Effector CD8-positive, alpha-beta T cell (primary cell): ENCODE measurements around the gene MROH7.

Experiments used
- DNase-seq: peaks from one replicate; lab custom pipeline; 2025; lab: John Stamatoyannopoulos, UW
- total RNA-seq, 4 experiments: gene quantifications; one replicate each; lab custom pipeline; 2026; lab: John Stamatoyannopoulos, UW

The MROH7 gene
- total RNA-seq: 0 to 0.09 (median 0) reads per million in 4 experiments

- DNase-seq: no peak
These were observed at the start of gene MROH7 for GRCh38 chr1:54640863-54641836. TSS of gene MROH7 (plus strand) at chr1:54641786. CDS start at chr1:54652927, 11,141 bp downstream.

GRCh38 chr1:54593571-54594160, 47.9 kb upstream of the MROH7 start:
- no peak for DNase-seq

- DNase-seq: no peak
These were observed 47.1 kb upstream of the MROH7 start for GRCh38 chr1:54594463-54594862.

- DNase-seq: no peak
These were observed 45.6 kb upstream of the MROH7 start for GRCh38 chr1:54595956-54596498.

- no peak for DNase-seq
These were observed 44.8 kb upstream of the MROH7 start for GRCh38 chr1:54596756-54597155.

GRCh38 chr1:54597455-54598030, 44.0 kb upstream of the MROH7 start:
- no peak for DNase-seq

GRCh38 chr1:54599211-54599823, 42.3 kb upstream of the MROH7 start:
- no peak for DNase-seq

GRCh38 chr1:54600947-54601721, 40.5 kb upstream of the MROH7 start:
- no peak for DNase-seq

- DNase-seq: no peak
These were observed 39.9 kb upstream of the MROH7 start for GRCh38 chr1:54601730-54602129.

- DNase-seq: no peak
These were observed 39.0 kb upstream of the MROH7 start for GRCh38 chr1:54602554-54602953.

- DNase-seq: no peak
These were observed 38.3 kb upstream of the MROH7 start for GRCh38 chr1:54603241-54603640.

GRCh38 chr1:54604051-54604450, 37.5 kb upstream of the MROH7 start:
- DNase-seq: no peak

GRCh38 chr1:54604572-54605370, 36.8 kb upstream of the MROH7 start:
- DNase-seq: peak; percentile 2

GRCh38 chr1:54606096-54606989, 35.2 kb upstream of the MROH7 start:
- no peak for DNase-seq

GRCh38 chr1:54606990-54607325, 34.6 kb upstream of the MROH7 start:
- no peak for DNase-seq

GRCh38 chr1:54607821-54608565, 33.6 kb upstream of the MROH7 start:
- no peak for DNase-seq

GRCh38 chr1:54608566-54609230, 32.9 kb upstream of the MROH7 start:
- no peak for DNase-seq

GRCh38 chr1:54609301-54609921, 32.2 kb upstream of the MROH7 start:
- no peak for DNase-seq
